ENCODE measurements around the gene PDE10A. TPM values are rescaled to one million over a fixed set of nuclear protein-coding genes. Genes with fewer than 3 reads are reported as not detected.
A peak's percentile ranks its signal among the peaks of the same experiment; 100 is the strongest.

Gene PDE10A
- total RNA-seq, 4 donors from 2014 or later, result 3.5 to 10.0 (median 6.2) TPM

GRCh38 chr6:165661664-165662025 lies 1.4 kb downstream of the PDE10A start:
- DNase-seq (ENCODE audit: low spot score in 2 of 2), result no peak
- 1 to 2% methylated on average over 18 to 19 of the region's 36 CpGs for WGBS, 2 donors
- no peaks in the 10 kb centered on the region for H3K9me3 ChIP-seq
- no peaks in the 10 kb centered on the region for H3K36me3 ChIP-seq
- TF ChIP-seq EP300 (IDR thresholded peaks at IDR 0.05) (no peak), POLR2A (IDR thresholded peaks at IDR 0.05) (no peak), CTCF (IDR thresholded peaks at IDR 0.05) (no peak)
- peak overlapping the region; percentile 28 to 61 (median 40) for H3K4me3 ChIP-seq
- H3K27ac ChIP-seq, result peak overlapping the region in 1 of 4 donors; percentile 76
- H3K27me3 ChIP-seq, result peaks cover 0 to 76% of the 10 kb centered on the region in 2 donors
- peaks cover 0 to 47% (median 26%) of the 10 kb centered on the region in 4 donors for H3K4me1 ChIP-seq

GRCh38 chr6:165660857-165661663 lies 2.0 kb downstream of the PDE10A start:
- Histone ChIP-seq H3K4me3 (peak overlapping the region; percentile 28 to 61 (median 40)), H3K27me3 (peaks cover 0 to 72% of the 10 kb centered on the region in 2 donors), H3K4me1 (peaks cover 0 to 47% (median 26%) of the 10 kb centered on the region in 4 donors), H3K27ac (peak overlapping the region in 1 of 4 donors; percentile 76), H3K9me3 (no peaks in the 10 kb centered on the region), H3K36me3 (no peaks in the 10 kb centered on the region)
- WGBS, 2 donors, result 0 to 1% methylated on average over 60 to 62 of the region's 69 CpGs
- TF ChIP-seq CTCF (IDR thresholded peaks at IDR 0.05) (no peak), EP300 (IDR thresholded peaks at IDR 0.05) (no peak), POLR2A (IDR thresholded peaks at IDR 0.05) (no peak)
- no peak for DNase-seq (ENCODE audit: low spot score in 2 of 2)

- Histone ChIP-seq H3K27ac (peak overlapping the region in 1 of 4 donors; percentile 60), H3K4me3 (peak overlapping the region; percentile 28 to 61 (median 40))
- 18 to 73% methylated on average over 7 to 37 of the region's 67 CpGs for WGBS, 2 donors
These were observed 2.8 kb downstream of the PDE10A start for GRCh38 chr6:165659945-165660856.

GRCh38 chr6:165658395-165659058 lies 4.5 kb downstream of the PDE10A start:
- no peak for DNase-seq (ENCODE audit: low spot score in 2 of 2)
- H3K27me3 ChIP-seq, result peaks cover 0 to 48% of the 10 kb centered on the region in 2 donors
- no peak overlapping the region for H3K27ac ChIP-seq
- TF ChIP-seq EP300 (IDR thresholded peaks at IDR 0.05) (no peak), CTCF (IDR thresholded peaks at IDR 0.05) (no peak), POLR2A (IDR thresholded peaks at IDR 0.05) (no peak)
- H3K4me3 ChIP-seq, result no peak overlapping the region
- no peaks in the 10 kb centered on the region for H3K9me3 ChIP-seq
- 91% methylated on average over 13 of the region's 13 CpGs for WGBS, 2 donors
- H3K36me3 ChIP-seq, result no peaks in the 10 kb centered on the region
- peaks cover 0 to 30% (median 16%) of the 10 kb centered on the region in 4 donors for H3K4me1 ChIP-seq

More at GRCh38 chr6:165659945-165660856, 2.8 kb downstream of the PDE10A start:
- Histone ChIP-seq H3K27me3 (peaks cover 0 to 64% of the 10 kb centered on the region in 2 donors), H3K36me3 (no peaks in the 10 kb centered on the region), H3K9me3 (no peaks in the 10 kb centered on the region), H3K4me1 (peaks cover 0 to 47% (median 26%) of the 10 kb centered on the region in 4 donors)
- no peak for DNase-seq (ENCODE audit: low spot score in 2 of 2)
- TF ChIP-seq EP300 (IDR thresholded peaks at IDR 0.05) (no peak), POLR2A (IDR thresholded peaks at IDR 0.05) (no peak), CTCF (IDR thresholded peaks at IDR 0.05) (no peak)

All from tibial nerve (tissue), 4 donors.